HT-29 (cell line): ENCODE measurements around the gene NTNG1. TPM values are rescaled to one million over a fixed set of nuclear protein-coding genes. Genes with fewer than 3 reads are reported as not detected.

ENCODE experiments used
- DNase-seq: peaks from one replicate; pipeline ENCODE4 v3.0.0-alpha.2; 2015; ENCODE audit warnings: low spot score
- total RNA-seq: library from RNA; depleted of rRNA; stranded (reverse); fragments of >200 nt; shearing (Covaris generic); gene quantifications from 2 replicates; pipeline ENCODE4 v1.2.3, GENCODE V29; 2014

Gene NTNG1
- total RNA-seq, 1 experiment from 2014 or later = not detected

- DNase-seq = no peak
Measured at GRCh38 chr1:107451715-107452114, 310.9 kb downstream of the NTNG1 start.

- DNase-seq = no peak
Measured at GRCh38 chr1:107454791-107455190, 314.0 kb downstream of the NTNG1 start.

- no peak for DNase-seq
Measured at GRCh38 chr1:107457989-107458388, 317.1 kb downstream of the NTNG1 start.

GRCh38 chr1:107459204-107459904, 318.5 kb downstream of the NTNG1 start:
- DNase-seq = no peak

- no peak for DNase-seq
Measured at GRCh38 chr1:107460035-107460434, 319.2 kb downstream of the NTNG1 start.

GRCh38 chr1:107464827-107465226, 324.0 kb downstream of the NTNG1 start:
- DNase-seq = no peak

GRCh38 chr1:107467286-107467685, 326.4 kb downstream of the NTNG1 start:
- DNase-seq = no peak

- no peak for DNase-seq
Measured at GRCh38 chr1:107467811-107468210, 327.0 kb downstream of the NTNG1 start.

GRCh38 chr1:107473065-107473464, 332.2 kb downstream of the NTNG1 start:
- no peak for DNase-seq

GRCh38 chr1:107474877-107475612, 334.2 kb downstream of the NTNG1 start:
- DNase-seq = no peak

GRCh38 chr1:107477233-107477632, 336.4 kb downstream of the NTNG1 start:
- no peak for DNase-seq

GRCh38 chr1:107479865-107480350, 339.1 kb downstream of the NTNG1 start:
- DNase-seq = no peak

GRCh38 chr1:107480548-107481415, 339.9 kb downstream of the NTNG1 start:
- DNase-seq = no peak

- no peak for DNase-seq
Measured at GRCh38 chr1:107481756-107482384, 341.0 kb downstream of the NTNG1 start.

- DNase-seq = no peak
Measured at GRCh38 chr1:107483949-107484348, 343.1 kb downstream of the NTNG1 start.

GRCh38 chr1:107486349-107486748, 345.5 kb downstream of the NTNG1 start:
- DNase-seq = no peak

GRCh38 chr1:107487506-107487905, 346.7 kb downstream of the NTNG1 start:
- no peak for DNase-seq

GRCh38 chr1:107491582-107491981, 350.7 kb downstream of the NTNG1 start:
- no peak for DNase-seq

GRCh38 chr1:107493111-107493716, 352.4 kb downstream of the NTNG1 start:
- DNase-seq = no peak

- DNase-seq = no peak
Measured at GRCh38 chr1:107494061-107494460, 353.2 kb downstream of the NTNG1 start.

- no peak for DNase-seq
Measured at GRCh38 chr1:107496002-107496401, 355.2 kb downstream of the NTNG1 start.
